GM08714 (cell line): Measurements from ENCODE around the gene PTPRN2.
"Not testable (repeated sequence)": the region's sequence is repeated elsewhere in the genome, so short reads cannot be mapped to it uniquely, and the experiment has no call there.

Experiments
- H3K4me3 ChIP-seq: fragments of 200-500 bp; sonication (Bioruptor generic); 2 replicates; pipeline ENCODE4 v1.5.1; 2014; ENCODE audit warnings: mild to moderate bottlenecking, low read length, inconsistent platforms
- ZNF274 ChIP-seq: IDR thresholded peaks from 2 replicates; pipeline ENCODE4 v1.6.1; 2012; ENCODE audit warnings: mild to moderate bottlenecking, low read depth, low read length

Gene PTPRN2

GRCh38 chr7:158518980-158519632, 68.5 kb downstream of the PTPRN2 start:
- no peak overlapping the region for H3K4me3 ChIP-seq
- no peak for TF ChIP-seq ZNF274

- H3K4me3 ChIP-seq: no peak overlapping the region
- TF ChIP-seq ZNF274: no peak
These were observed 70.1 kb downstream of the PTPRN2 start for GRCh38 chr7:158517571-158517970.

- TF ChIP-seq ZNF274: no peak
- H3K4me3 ChIP-seq: no peak overlapping the region
These were observed 70.6 kb downstream of the PTPRN2 start for GRCh38 chr7:158517072-158517471.

GRCh38 chr7:158516524-158516923, 71.1 kb downstream of the PTPRN2 start:
- H3K4me3 ChIP-seq: no peak overlapping the region
- TF ChIP-seq ZNF274: no peak

- no peak for TF ChIP-seq ZNF274
- no peak overlapping the region for H3K4me3 ChIP-seq
These were observed 74.8 kb downstream of the PTPRN2 start for GRCh38 chr7:158512869-158513268.

GRCh38 chr7:158512042-158512441, 75.6 kb downstream of the PTPRN2 start:
- H3K4me3 ChIP-seq: no peak overlapping the region
- TF ChIP-seq ZNF274: no peak

GRCh38 chr7:158508802-158509385, 78.7 kb downstream of the PTPRN2 start:
- TF ChIP-seq ZNF274: no peak

GRCh38 chr7:158508321-158508720, 79.3 kb downstream of the PTPRN2 start:
- not testable (repeated sequence) for H3K4me3 ChIP-seq

More at GRCh38 chr7:158508802-158509385, 78.7 kb downstream of the PTPRN2 start:
- no peak overlapping the region for H3K4me3 ChIP-seq

GRCh38 chr7:158507917-158508316, 79.7 kb downstream of the PTPRN2 start:
- no peak for TF ChIP-seq ZNF274
- H3K4me3 ChIP-seq: no peak overlapping the region

- H3K4me3 ChIP-seq: not testable (repeated sequence)
These were observed 80.4 kb downstream of the PTPRN2 start for GRCh38 chr7:158507175-158507574.

- TF ChIP-seq ZNF274: no peak
These were observed 81.0 kb downstream of the PTPRN2 start for GRCh38 chr7:158506626-158507025.

GRCh38 chr7:158505683-158506082, 81.9 kb downstream of the PTPRN2 start:
- no peak for TF ChIP-seq ZNF274
- H3K4me3 ChIP-seq: no peak overlapping the region

More at GRCh38 chr7:158506626-158507025, 81.0 kb downstream of the PTPRN2 start:
- no peak overlapping the region for H3K4me3 ChIP-seq

GRCh38 chr7:158502068-158502750, 85.4 kb downstream of the PTPRN2 start:
- TF ChIP-seq ZNF274: no peak
- H3K4me3 ChIP-seq: no peak overlapping the region

GRCh38 chr7:158501393-158502067, 86.1 kb downstream of the PTPRN2 start:
- no peak for TF ChIP-seq ZNF274

GRCh38 chr7:158500651-158501052, 87.0 kb downstream of the PTPRN2 start:
- no peak overlapping the region for H3K4me3 ChIP-seq
- TF ChIP-seq ZNF274: no peak

More at GRCh38 chr7:158501393-158502067, 86.1 kb downstream of the PTPRN2 start:
- H3K4me3 ChIP-seq: no peak overlapping the region
